NCI-H187 treated with DMSO at 0.1 percent for 48 hours (cell line): ENCODE results near the gene DLG1.

Experiments used
- DNase-seq: peaks from one replicate; lab custom pipeline; 2025; lab: John Stamatoyannopoulos, UW

The DLG1 gene

DNA sequence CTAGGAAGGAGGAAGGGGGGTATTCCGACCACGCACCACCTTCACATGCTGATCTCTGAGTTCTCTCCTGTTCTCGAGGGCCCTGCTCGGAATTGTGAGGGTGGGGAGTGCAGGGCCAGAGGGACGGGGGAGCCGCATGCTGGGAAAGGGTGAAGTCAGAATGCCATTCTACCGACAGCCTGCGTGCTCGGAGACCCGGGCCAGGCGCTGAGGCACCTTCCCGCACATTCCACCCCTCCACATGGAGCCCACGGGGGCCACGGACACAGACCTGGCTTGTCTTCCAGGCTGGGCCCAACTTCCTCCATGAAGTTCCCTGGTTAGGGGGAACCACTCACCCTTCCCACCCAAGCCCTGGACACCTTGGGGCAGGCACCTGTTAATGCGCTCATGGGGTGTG, 301.1 kb downstream of the DLG1 start:
- DNase-seq, result no peak

DNA sequence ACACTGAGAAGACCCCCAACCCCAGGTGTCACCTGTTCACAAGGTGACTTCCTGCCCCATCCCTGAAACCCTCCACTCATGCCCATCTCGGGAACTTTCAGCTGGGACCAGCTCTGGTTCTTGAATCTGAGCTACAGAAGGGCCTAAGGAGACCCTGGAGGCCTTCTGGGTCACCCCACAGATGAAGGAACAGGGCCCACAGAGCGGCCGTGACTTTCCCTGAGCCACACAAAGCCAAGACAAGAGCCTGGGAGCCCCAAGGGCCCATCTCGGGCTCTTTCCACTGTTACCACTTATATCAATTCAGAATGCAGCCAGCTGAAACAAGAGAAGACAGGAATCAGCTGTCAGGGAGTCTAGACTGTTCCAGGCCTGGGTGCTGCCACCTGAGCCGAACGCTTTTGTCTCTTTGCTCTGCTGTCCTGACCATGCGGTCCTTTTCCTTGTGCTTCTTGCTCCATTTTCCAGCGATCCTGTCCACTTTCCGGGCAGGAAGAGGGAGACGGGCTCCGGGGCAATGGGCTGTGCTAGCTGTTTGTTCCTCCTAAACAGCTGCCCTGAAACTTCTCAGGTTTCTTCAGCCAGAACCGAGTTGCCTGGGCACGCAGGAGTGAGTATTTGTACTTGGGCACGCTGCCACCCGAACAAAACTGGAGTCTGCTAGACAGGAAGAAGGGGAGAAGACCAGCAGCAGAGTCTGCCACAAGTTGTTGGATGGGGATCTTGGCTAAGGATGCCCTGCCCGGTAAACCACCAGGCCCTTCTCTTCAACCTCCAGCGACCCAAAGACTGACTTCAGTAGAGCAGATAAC, 301.8 kb downstream of the DLG1 start:
- peak; percentile 53 for DNase-seq

DNA sequence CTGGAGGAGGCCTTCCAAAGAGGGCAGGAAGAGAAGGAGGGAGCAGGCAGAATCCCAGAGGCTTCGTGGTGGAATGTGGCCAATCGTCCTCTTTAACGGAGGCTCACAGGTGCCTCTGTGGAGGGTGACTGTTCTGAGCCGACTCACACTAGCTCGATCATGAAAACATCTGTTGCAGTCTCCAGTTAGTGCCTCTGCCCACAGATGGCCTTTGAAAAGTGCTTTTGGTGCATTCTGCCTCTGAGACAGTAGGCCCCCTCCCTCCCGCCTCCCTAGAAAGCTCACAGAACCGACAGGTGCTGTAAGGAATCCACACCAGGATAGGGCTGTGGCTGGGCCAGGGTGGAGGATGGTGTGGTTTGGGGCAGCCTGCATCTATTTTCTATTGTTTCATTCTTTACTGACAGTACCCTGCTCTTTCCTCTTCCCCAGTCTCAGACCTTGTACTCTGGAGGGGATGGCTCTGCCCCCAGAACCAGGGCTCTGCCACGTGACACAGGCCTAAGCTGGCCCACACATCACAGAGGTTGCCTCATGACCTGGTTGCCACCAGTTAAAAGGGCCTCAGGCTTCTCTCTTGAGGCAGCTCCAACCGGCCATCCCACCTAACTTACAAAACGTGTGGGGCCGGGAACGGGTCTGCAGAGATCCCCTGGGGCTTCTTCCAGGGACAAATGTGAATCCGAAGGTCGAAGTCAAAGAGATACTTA, 302.6 kb downstream of the DLG1 start:
- DNase-seq, result peak; percentile 11

DNA sequence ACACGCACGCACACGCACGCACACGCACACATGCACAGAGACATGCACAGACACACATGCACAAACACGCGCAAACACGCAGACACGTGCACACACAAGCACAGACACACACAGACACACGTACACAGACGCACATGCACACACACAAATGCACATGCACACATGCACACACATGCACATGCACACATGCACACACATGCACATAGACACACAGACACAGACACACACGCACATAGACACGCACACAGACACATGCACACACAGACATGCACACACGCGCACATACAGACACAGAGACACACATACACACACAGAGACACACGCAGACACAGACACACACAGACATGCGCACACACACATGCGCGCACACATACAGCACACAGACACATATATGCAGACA, 303.4 kb downstream of the DLG1 start:
- DNase-seq, result no peak

DNA sequence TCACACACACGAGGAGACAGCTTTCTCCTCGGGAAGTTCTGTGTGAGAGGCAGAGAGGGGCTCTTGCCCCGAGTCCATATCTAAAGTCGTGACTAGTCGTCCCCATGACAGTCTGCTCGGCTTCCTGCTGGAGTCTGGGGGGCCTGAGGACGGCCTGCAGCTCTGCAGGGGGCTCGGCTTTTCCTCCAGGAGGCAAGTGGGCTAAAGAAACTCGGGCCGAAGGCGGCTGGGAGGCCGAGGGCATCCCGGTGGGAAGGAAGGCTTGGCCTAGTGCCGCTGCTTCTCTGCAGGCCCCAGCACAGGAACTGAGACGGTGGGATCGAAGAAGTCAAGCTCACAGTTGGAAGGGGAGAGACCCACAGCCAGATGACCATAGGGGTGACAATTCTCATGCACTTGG, 304.4 kb downstream of the DLG1 start:
- no peak for DNase-seq
